Common myeloid progenitor, CD34-positive (primary cell): ENCODE data around the gene ATP5MG. TPM values are rescaled to one million over a fixed set of nuclear protein-coding genes. Genes with fewer than 3 reads are reported as not detected.
A peak's percentile ranks its signal among the peaks of the same experiment; 100 is the strongest.

Experiments used
- CTCF ChIA-PET: fragments of 350-600 bp; sonication (Branson Sonifier 250); formaldehyde crosslinking; loops from one replicate; lab custom pipeline; 2021; ENCODE audit warnings: antibody characterized with exemption; lab: Charles Lee
- POLR2A ChIA-PET: fragments of 350-600 bp; sonication (Branson Sonifier 250); formaldehyde crosslinking; loops from one replicate; lab custom pipeline; 2021; ENCODE audit warnings: antibody characterized with exemption; lab: Charles Lee
- DNase-seq, 3 donors: peaks; one replicate each; pipeline versions ENCODE4 v3.0.0 to v3.0.0-alpha.2; 2013
- H3K27ac ChIP-seq, 2 experiments: 1 replicate in 1 of 2; 2 replicates in 1 of 2; pipeline ENCODE4 v1.7.0; 2013; ENCODE audit warnings: inconsistent platforms in 2 of 2, low read length in 2 of 2, mild to moderate bottlenecking in 2 of 2, low read depth in 1 of 2, moderate library complexity in 1 of 2; ENCODE audit not compliant: severe bottlenecking in 2 of 2, insufficient read depth in 1 of 2, poor library complexity in 1 of 2
- H3K27me3 ChIP-seq, 5 experiments: replicated peaks in 2 of 5; 1 replicate in 3 of 5; 2 replicates in 2 of 5; pipeline versions ENCODE4 v1.6.1 to v1.7.0; 2013; ENCODE audit warnings: low read length in 4 of 5, mild to moderate bottlenecking in 2 of 5, moderate library complexity in 2 of 5, inconsistent platforms in 1 of 5; ENCODE audit not compliant: insufficient read depth in 5 of 5, control insufficient read depth in 4 of 5
- H3K36me3 ChIP-seq, 4 experiments: 1 replicate in 2 of 4; 2 replicates in 2 of 4; pipeline versions ENCODE4 v1.6.1 to v1.7.0; 2013; ENCODE audit warnings: low read length in 3 of 4, control low read depth in 1 of 4, mild to moderate bottlenecking in 1 of 4; ENCODE audit not compliant: control insufficient read depth in 4 of 4, insufficient read depth in 4 of 4
- H3K4me1 ChIP-seq, 4 experiments: 1 replicate in 3 of 4; 2 replicates in 1 of 4; pipeline versions ENCODE4 v1.6.1 to v1.7.1; 2013; ENCODE audit warnings: low read length in 3 of 4, mild to moderate bottlenecking in 3 of 4, control low read depth in 1 of 4, inconsistent platforms in 1 of 4, moderate library complexity in 1 of 4; ENCODE audit not compliant: control insufficient read depth in 4 of 4, insufficient read depth in 4 of 4; ENCODE audit errors: control extremely low read depth in 1 of 4
- H3K4me3 ChIP-seq, 7 experiments: 1 replicate in 4 of 7; 2 replicates in 3 of 7; pipeline versions ENCODE4 v1.5.1 to v1.7.0; 2013; ENCODE audit warnings: mild to moderate bottlenecking in 7 of 7, low read length in 6 of 7, moderate library complexity in 6 of 7, inconsistent platforms in 2 of 7, low read depth in 2 of 7, control low read depth in 1 of 7; ENCODE audit not compliant: insufficient read depth in 4 of 7, control insufficient read depth in 1 of 7; ENCODE audit errors: extremely low read depth in 1 of 7
- H3K9me3 ChIP-seq, 5 experiments: 1 replicate in 4 of 5; 2 replicates in 1 of 5; pipeline versions ENCODE4 v1.6.1 to v1.7.1; 2013; ENCODE audit warnings: low read length in 4 of 5, mild to moderate bottlenecking in 2 of 5, inconsistent platforms in 1 of 5, low read depth in 1 of 5, moderate library complexity in 1 of 5; ENCODE audit not compliant: control insufficient read depth in 4 of 5, insufficient read depth in 2 of 5; ENCODE audit errors: control extremely low read depth in 1 of 5
- WGBS: methylation state at CpG from one replicate; pipeline ENCODE4 v1.1.5; 2013; ENCODE audit not compliant: insufficient coverage; 5-methylcytosine and 5-hydroxymethylcytosine counted together
- polyA plus RNA-seq: library from polyadenylated mRNA; unstranded; fragments of 120-200 nt; gene quantifications from one replicate; pipeline ENCODE4 v1.2.1, GENCODE V29; 2013

ATP5MG gene, protein sequence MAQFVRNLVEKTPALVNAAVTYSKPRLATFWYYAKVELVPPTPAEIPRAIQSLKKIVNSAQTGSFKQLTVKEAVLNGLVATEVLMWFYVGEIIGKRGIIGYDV
- 329 TPM for polyA plus RNA-seq

DNA sequence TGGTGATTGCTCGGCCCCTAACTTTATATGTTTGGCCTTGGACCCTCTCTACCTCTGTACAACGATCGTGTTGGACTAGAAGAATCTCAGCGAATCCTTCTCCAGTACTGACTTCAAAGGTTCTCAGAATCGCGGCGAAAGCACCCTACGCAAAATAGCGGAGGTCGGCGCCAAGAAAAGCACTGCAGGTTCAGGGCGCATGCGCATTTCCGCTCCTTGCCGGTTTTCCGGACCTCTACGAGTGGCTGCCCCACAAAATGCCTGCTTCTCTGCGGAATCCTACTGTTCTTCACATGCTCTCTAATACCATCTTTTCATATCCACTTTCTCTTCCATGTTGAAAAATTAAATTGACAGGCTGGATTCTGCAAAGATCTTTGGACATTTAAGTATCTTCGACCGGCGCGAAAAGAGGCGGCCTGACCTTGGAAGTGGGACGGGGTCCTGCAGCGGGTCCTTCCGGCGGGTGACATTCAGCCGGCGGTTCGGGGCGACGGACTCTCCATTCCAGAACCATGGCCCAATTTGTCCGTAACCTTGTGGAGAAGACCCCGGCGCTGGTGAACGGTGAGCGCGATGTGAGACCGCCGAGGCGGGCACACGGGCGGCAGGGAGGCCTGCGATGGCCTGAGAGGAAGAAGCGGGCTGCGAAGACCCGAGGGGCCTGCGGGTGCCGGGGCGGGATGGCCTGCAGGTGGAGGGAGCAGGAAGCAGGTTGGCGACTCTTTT is at the start of gene ATP5MG:
Gene ATP5MG, plus strand, starts transcription at position 456 of the 729 bp plus-strand sequence. Its CDS starts 60 bp downstream, at position 516.
- Histone ChIP-seq H3K9me3 (no peaks in the 10 kb centered on the region), H3K36me3 (peaks cover 8 to 23% (median 20%) of the 10 kb centered on the region in 4 experiments), H3K27ac (peak within 1 kb of the TSS; percentile 87 to 95), H3K4me3 (peak within 1 kb of the TSS; percentile 63 to 100 (median 95)), H3K4me1 (peaks cover 8 to 23% (median 13%) of the 10 kb centered on the region in 4 experiments), H3K27me3 (no peaks in the 10 kb centered on the region)
- ChIA-PET CTCF (interaction anchor here (0.9 to 2.1 kb wide), 8 partner anchors 11 to 89 kb away, joined by 3 to 9 read pairs (median 4); no protein-coding TSS in a partner anchor), POLR2A (interaction anchor here (0.5 to 1.0 kb wide), 2 partner anchors 15 to 16 kb away, joined by 3 to 4 read pairs; no protein-coding TSS in a partner anchor)
- DNase-seq, result peak; percentile 90 to 94 (median 93)
- WGBS, result 0% methylated on average over 46 of the region's 51 CpGs

DNA sequence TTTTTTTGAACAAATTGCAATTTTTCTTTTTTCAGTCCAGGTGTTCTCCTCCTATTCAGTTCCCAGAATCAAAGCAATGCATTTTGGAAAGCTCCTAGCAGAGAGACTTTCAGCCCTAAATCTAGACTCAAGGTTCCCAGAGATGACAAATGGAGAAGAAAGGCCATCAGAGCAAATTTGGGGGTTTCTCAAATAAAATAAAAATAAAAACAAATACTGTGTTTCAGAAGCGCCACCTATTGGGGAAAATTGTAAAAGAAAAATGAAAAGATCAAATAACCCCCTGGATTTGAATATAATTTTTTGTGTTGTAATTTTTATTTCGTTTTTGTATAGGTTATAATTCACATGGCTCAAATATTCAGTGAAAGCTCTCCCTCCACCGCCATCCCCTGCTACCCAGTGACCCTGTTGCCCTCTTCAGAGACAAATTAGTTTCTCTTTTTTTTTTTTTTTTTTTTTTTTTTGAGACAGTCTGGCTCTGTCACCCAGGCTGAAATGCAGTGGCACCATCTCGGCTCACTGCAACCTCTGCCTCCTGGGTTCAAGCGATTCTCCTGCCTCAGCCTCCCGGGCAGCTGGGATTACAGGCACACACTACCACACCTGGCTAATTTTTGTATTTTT is 48.2 kb upstream of the ATP5MG start:
- 20% methylated on average over 1 of the region's 6 CpGs for WGBS
- Histone ChIP-seq H3K36me3 (no peaks in the 10 kb centered on the region), H3K27ac (no peak overlapping the region), H3K4me3 (no peak overlapping the region), H3K4me1 (no peaks in the 10 kb centered on the region), H3K27me3 (peaks cover 0 to 2% (median 0%) of the 10 kb centered on the region in 5 experiments), H3K9me3 (no peaks in the 10 kb centered on the region)
- POLR2A ChIA-PET, result interaction anchor here (0.6 kb wide), 1 partner anchor 12 kb away, joined by 4 read pairs; no protein-coding TSS in a partner anchor
- peak; percentile 41 to 72 (median 59) for DNase-seq
- CTCF ChIA-PET, result interaction anchor here (0.8 to 4.2 kb wide), 11 partner anchors 10 to 158 kb away, joined by 3 to 22 read pairs (median 4); partner anchors contain the start of gene CD3E

DNA sequence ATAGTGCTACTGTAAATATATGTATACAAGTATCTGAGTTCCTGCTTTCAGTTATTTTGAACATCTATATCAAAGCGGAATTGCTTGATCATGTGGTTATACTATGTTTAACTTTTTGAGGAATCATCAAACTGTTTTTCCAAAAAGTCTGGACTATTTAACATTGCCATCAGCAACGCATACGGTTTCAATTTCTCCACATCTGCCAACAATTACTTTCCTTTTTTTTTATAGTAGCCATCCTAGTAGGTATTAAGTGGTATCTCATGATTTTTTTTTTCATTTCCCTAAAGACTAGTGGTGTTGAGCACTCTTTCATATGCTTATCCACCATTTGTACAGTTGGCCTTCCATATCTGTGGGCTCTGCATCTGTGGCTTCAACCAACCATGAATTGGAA is 43.3 kb upstream of the ATP5MG start:
- no peaks in the 10 kb centered on the region for H3K9me3 ChIP-seq
- DNase-seq, result no peak
- H3K4me1 ChIP-seq, result peaks cover 5 to 15% (median 14%) of the 10 kb centered on the region in 4 experiments
- no peak overlapping the region for H3K4me3 ChIP-seq
- POLR2A ChIA-PET, result no interaction called here
- H3K27ac ChIP-seq, result no peak overlapping the region
- no CpG with 5 or more reads among the region's 3 CpGs for WGBS
- no peaks in the 10 kb centered on the region for H3K36me3 ChIP-seq
- no peaks in the 10 kb centered on the region for H3K27me3 ChIP-seq
- CTCF ChIA-PET, result interaction anchor here (1.1 to 1.9 kb wide), 2 partner anchors 62 to 160 kb away, joined by 5 to 8 read pairs; no protein-coding TSS in a partner anchor

DNA sequence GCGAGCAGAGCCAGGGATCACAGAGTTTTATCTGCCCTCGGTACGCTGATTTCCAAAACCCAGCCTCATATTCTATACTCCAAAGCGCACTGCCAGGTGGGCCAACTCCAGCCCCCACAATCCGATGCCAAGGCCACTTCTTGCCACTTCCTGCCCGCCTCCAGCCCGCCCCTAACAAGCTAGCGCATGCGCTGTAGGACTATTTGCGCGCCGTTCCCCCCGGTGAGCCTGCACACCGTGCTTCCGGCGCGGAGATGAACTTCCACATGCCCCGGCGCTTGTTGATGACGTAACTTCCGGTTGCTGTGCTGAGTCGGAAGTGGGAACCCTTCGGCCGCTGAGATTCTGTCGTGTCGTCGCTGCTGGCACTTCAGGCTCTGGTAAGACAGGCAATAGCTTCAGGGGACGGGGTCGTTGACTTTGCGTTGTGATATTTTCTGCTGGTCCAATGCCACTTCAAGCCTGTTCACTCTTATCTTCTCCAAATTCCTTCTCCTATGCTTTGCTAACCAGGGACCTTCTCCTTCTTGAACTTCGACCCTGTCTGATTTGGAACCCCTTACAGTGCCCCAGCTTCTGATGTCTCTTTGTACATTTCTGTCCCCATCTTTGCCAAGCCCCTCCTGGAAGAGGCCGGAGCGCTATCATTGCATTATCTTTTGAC is 42.0 kb upstream of the ATP5MG start, which contains the start of gene UBE4A:
Gene UBE4A, plus strand, starts transcription at position 306 of the 664 bp plus-strand sequence. CDS start 5,481 bp downstream, outside the sequence.
- peak; percentile 96 to 98 (median 96) for DNase-seq
- 7% methylated on average over 31 of the region's 33 CpGs for WGBS
- POLR2A ChIA-PET, result no interaction called here
- peaks cover 5 to 15% (median 14%) of the 10 kb centered on the region in 4 experiments for H3K4me1 ChIP-seq
- peaks cover 0 to 4% (median under 1%) of the 10 kb centered on the region in 4 experiments for H3K36me3 ChIP-seq
- H3K27ac ChIP-seq, result peak within 1 kb of the TSS; percentile 71 to 84
- peak within 1 kb of the TSS; percentile 60 to 100 (median 97) for H3K4me3 ChIP-seq
- CTCF ChIA-PET, result interaction anchor here (1.2 to 1.5 kb wide), 2 partner anchors 69 to 161 kb away, joined by 3 to 8 read pairs; no protein-coding TSS in a partner anchor
- H3K9me3 ChIP-seq, result no peaks in the 10 kb centered on the region
- no peaks in the 10 kb centered on the region for H3K27me3 ChIP-seq

DNA sequence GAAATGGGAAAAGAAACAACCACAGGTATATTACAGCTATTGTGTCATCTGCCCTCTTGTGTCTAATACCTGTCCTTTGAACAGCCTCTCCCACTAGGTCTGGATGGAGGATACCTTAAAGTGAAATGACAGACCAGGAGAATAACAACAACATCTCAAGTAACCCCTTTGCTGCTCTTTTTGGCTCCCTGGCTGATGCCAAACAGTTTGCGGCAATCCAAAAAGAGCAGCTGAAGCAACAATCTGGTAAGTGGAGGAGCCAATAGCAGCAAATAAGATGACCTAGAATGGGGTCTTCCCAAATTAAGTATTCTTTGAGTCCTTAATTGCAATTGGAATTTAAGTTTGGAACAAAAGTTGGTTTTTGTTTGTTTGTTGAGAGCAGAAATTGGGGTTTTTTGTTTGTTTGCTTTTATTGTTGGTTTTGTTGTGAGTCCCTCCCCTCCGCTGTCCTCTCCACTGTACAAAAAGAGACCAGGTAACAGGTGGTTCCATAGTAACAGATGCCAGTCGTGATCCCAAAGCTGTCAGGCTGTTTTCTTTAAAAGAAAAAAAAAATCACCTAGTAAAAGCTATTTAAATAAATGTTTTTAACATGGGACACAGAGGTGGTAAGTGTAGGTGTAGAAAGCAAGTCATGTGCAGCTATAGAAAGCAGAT is 36.3 kb upstream of the ATP5MG start:
- no peaks in the 10 kb centered on the region for H3K27me3 ChIP-seq
- CTCF ChIA-PET, result interaction anchor here (0.7 to 1.2 kb wide), 7 partner anchors 9 to 184 kb away, joined by 3 to 5 read pairs (median 3); no protein-coding TSS in a partner anchor
- H3K4me3 ChIP-seq, result no peak overlapping the region
- H3K9me3 ChIP-seq, result no peaks in the 10 kb centered on the region
- POLR2A ChIA-PET, result interaction anchor here (0.6 kb wide), 1 partner anchor 12 kb away, joined by 4 read pairs; no protein-coding TSS in a partner anchor
- 100% methylated on average over 1 of the region's 3 CpGs for WGBS
- H3K27ac ChIP-seq, result peak overlapping the region in 1 of 2 experiments; percentile 1
- peaks cover 27 to 45% (median 35%) of the 10 kb centered on the region in 4 experiments for H3K36me3 ChIP-seq
- DNase-seq, result no peak
- peaks cover 2 to 9% (median 7%) of the 10 kb centered on the region in 4 experiments for H3K4me1 ChIP-seq

DNA sequence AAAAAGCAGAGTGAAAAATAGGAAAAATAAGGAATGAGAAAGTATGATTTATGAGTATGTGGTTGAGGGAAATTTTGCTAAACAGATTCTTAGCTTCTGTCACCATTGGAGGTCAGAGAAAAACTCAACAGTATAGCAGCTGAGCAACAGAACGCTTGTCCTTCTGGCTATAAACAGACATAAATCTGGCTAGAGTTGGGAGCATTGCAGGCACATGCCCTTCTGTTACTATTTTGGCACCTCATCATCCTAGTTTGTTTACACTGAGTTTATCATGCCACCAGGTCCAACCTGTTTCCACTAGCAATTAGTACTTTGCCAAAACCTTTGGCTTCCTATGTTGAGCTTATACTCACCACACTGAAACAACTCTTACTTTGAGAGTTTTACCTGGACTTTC is 35.1 kb upstream of the ATP5MG start:
- CTCF ChIA-PET, result interaction anchor here (0.9 to 1.2 kb wide), 4 partner anchors 33 to 195 kb away, joined by 3 read pairs; no protein-coding TSS in a partner anchor

More for the DNA sequence above, 35.1 kb upstream of the ATP5MG start:
- H3K4me3 ChIP-seq, result no peak overlapping the region
- peaks cover 34 to 53% (median 43%) of the 10 kb centered on the region in 4 experiments for H3K36me3 ChIP-seq
- no peak for DNase-seq
- POLR2A ChIA-PET, result no interaction called here
- no peaks in the 10 kb centered on the region for H3K27me3 ChIP-seq
- H3K27ac ChIP-seq, result no peak overlapping the region
- no peaks in the 10 kb centered on the region for H3K4me1 ChIP-seq
- 100% methylated on average over 1 of the region's 1 CpG for WGBS
- no peaks in the 10 kb centered on the region for H3K9me3 ChIP-seq
